ENCODE results near the gene DEFB123.

Gene DEFB123

DNA sequence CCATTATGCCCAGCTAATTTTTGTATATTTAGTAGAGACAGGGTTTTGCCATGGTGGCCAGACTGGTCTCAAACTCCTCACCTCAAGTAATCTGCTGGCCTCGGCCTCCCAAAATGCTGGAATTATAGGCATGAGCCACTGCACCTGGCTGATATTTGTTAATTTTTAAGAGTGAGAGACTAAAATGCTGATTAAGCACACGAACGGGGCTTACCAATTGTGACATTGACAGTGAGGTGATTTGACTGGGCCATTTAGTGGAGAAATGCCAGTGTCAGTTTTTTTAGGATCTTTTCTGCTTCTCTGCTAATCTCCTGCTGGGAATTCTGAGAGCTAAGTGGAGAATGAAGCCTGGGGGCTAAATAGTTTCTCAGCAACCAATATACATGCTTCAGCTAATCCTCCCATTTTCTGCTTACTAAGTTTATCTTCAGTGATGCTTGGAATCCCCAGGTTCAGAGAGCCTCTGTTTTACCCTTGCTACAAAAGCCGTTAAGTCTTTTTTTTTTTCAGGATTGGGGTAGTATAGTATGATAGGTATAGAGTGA lies 9.8 kb upstream of the DEFB123 start:
- WGBS (ENCODE audit: extremely low coverage, insufficient coverage, insufficient read length) = no CpG with 5 or more reads among the region's 4 CpGs
- H3K9ac ChIP-seq (ENCODE audit: low read length) = no peak overlapping the region
- no peak overlapping the region for H2AK5ac ChIP-seq (ENCODE audit: low read length)
- no peaks in the 10 kb centered on the region for H3K79me1 ChIP-seq (ENCODE audit: low read length)
- peaks cover 3% of the 10 kb centered on the region for H3K9me3 ChIP-seq (ENCODE audit: insufficient read depth, low read depth, low read length)
- no peak overlapping the region for H3K27ac ChIP-seq (ENCODE audit: low read depth, low read length)
- no peak overlapping the region for H2AFZ ChIP-seq (ENCODE audit: insufficient read depth, low read length, poor library complexity)
- no peak overlapping the region for H2BK120ac ChIP-seq (ENCODE audit: insufficient read depth, low read length, poor library complexity)
- no peaks in the 10 kb centered on the region for H3K4me1 ChIP-seq (ENCODE audit: control insufficient read depth in 1 of 2, insufficient read depth in 2 of 2, low read length in 2 of 2)
- H3K18ac ChIP-seq (ENCODE audit: low read length) = no peak overlapping the region
- H3K14ac ChIP-seq (ENCODE audit: low read length) = no peak overlapping the region
- H3K4ac ChIP-seq (ENCODE audit: low read depth, low read length) = no peak overlapping the region
- H3K27me3 ChIP-seq (ENCODE audit: insufficient read depth, low read length) = no peaks in the 10 kb centered on the region
- no peak overlapping the region for H3K4me2 ChIP-seq (ENCODE audit: low read length)
- H3K79me2 ChIP-seq (ENCODE audit: control insufficient read depth, insufficient read depth, low read length, poor library complexity) = no peaks in the 10 kb centered on the region
- H4K12ac ChIP-seq (ENCODE audit: low read depth, low read length) = no peak overlapping the region
- no peak overlapping the region for H4K8ac ChIP-seq (ENCODE audit: low read depth, low read length)
- H2BK12ac ChIP-seq (ENCODE audit: low read length) = no peak overlapping the region
- DNase-seq = peak; percentile 18 to 68
- no peak overlapping the region for H3K23ac ChIP-seq (ENCODE audit: low read length)
- H4K91ac ChIP-seq (ENCODE audit: low read depth, low read length) = no peak overlapping the region
- no peak overlapping the region for H2BK5ac ChIP-seq (ENCODE audit: low read depth, low read length, poor library complexity)
- H3K4me3 ChIP-seq (ENCODE audit: low read depth, low read length) = no peak overlapping the region
- no peaks in the 10 kb centered on the region for H3K36me3 ChIP-seq (ENCODE audit: control insufficient read depth in 1 of 2, insufficient read depth in 2 of 2, low read length in 2 of 2)

DNA sequence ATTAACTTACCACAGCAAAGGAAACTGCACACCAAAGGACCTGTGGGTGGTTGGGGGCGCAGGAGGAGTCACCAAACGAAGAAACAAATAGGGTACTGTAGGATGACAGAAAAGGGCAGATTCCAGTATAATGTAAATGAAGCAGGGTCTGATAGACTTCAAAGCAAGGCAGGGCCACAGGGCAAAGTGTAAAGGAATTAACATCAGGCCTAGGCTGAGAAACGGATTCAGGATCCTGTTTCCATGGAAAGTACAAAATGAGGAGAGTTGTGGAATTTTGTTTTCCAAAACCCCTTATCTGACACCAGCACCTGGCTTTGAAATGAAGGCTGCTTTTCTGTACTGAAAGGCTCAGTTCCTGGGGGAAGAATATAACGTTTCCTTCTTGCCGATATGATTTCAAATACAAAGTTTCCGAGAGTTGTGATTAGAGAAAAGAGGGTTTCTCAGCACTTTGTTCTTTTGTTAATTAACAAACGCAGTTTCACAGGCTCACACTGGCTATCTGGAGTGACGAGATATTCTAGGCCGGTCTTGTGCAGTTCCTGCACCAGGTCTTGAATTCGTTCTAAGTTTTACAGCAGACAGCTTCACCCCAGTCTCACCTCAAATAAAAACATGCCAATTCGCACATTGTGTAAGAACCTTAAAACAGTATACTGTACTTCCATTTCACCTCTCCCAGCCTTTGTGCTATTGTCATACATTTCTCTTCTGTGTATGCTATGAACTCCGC lies 5.8 kb downstream of the DEFB123 start:
- Histone ChIP-seq H3K36me3 (ENCODE audit: control insufficient read depth in 1 of 2, insufficient read depth in 2 of 2, low read length in 2 of 2) (no peaks in the 10 kb centered on the region), H3K27me3 (ENCODE audit: insufficient read depth, low read length) (no peaks in the 10 kb centered on the region), H2AK5ac (ENCODE audit: low read length) (no peak overlapping the region), H3K79me2 (ENCODE audit: control insufficient read depth, insufficient read depth, low read length, poor library complexity) (no peaks in the 10 kb centered on the region), H3K18ac (ENCODE audit: low read length) (no peak overlapping the region), H2BK120ac (ENCODE audit: insufficient read depth, low read length, poor library complexity) (no peak overlapping the region), H3K27ac (ENCODE audit: low read depth, low read length) (no peak overlapping the region), H2BK12ac (ENCODE audit: low read length) (no peak overlapping the region), H3K4me1 (ENCODE audit: control insufficient read depth in 1 of 2, insufficient read depth in 2 of 2, low read length in 2 of 2) (no peaks in the 10 kb centered on the region), H3K4me2 (ENCODE audit: low read length) (no peak overlapping the region), H3K14ac (ENCODE audit: low read length) (no peak overlapping the region), H4K12ac (ENCODE audit: low read depth, low read length) (no peak overlapping the region), H3K4me3 (ENCODE audit: low read depth, low read length) (no peak overlapping the region), H2BK5ac (ENCODE audit: low read depth, low read length, poor library complexity) (no peak overlapping the region), H4K8ac (ENCODE audit: low read depth, low read length) (no peak overlapping the region), H4K91ac (ENCODE audit: low read depth, low read length) (no peak overlapping the region), H3K4ac (ENCODE audit: low read depth, low read length) (no peak overlapping the region), H3K9ac (ENCODE audit: low read length) (no peak overlapping the region), H3K23ac (ENCODE audit: low read length) (no peak overlapping the region), H3K79me1 (ENCODE audit: low read length) (no peaks in the 10 kb centered on the region), H3K9me3 (ENCODE audit: insufficient read depth, low read depth, low read length) (peaks cover 15% of the 10 kb centered on the region), H2AFZ (ENCODE audit: insufficient read depth, low read length, poor library complexity) (no peak overlapping the region)
- WGBS (ENCODE audit: extremely low coverage, insufficient coverage, insufficient read length) = no CpG with 5 or more reads among the region's 12 CpGs
- no peak for DNase-seq

DNA sequence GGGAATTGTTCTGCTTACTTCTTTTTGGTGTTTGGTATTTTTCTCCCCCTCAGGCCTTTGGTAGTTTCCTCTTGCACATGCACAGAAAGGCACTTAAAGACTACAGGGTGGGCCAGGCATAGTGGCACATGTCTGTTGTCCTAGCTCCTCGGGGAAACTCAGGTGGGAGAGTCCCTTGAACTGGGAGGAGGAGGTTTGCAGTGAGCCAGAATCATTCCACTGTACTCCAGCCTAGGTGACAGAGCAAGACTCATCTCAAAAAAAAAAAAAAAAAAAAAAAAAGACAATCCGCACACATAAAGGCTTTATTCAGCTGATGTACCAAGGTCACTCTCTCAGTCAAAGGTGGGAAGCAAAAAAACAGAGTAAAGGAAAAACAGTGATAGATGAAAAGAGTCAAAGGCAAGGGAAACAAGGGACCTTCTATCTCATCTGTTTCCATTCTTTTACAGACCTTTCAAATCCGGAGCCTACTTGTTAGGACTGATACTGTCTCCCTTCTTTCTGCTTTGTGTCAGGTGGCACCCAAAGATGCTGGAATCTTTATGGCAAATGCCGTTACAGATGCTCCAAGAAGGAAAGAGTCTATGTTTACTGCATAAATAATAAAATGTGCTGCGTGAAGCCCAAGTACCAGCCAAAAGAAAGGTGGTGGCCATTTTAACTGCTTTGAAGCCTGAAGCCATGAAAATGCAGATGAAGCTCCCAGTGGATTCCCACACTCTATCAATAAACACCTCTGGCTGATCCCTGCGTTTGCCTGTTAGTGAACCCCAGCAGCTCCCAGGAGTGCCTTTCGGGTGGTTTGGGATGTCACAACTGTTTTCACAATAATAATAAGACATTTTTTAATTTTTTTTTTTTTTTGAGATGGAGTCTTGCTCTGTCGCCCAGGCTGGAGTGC lies 9.3 kb downstream of the DEFB123 start:
- Histone ChIP-seq H3K9me3 (ENCODE audit: insufficient read depth, low read depth, low read length) (peaks cover 7% of the 10 kb centered on the region), H3K27me3 (ENCODE audit: insufficient read depth, low read length) (no peaks in the 10 kb centered on the region), H3K79me2 (ENCODE audit: control insufficient read depth, insufficient read depth, low read length, poor library complexity) (no peaks in the 10 kb centered on the region), H3K4me2 (ENCODE audit: low read length) (no peak overlapping the region), H2BK120ac (ENCODE audit: insufficient read depth, low read length, poor library complexity) (no peak overlapping the region), H3K18ac (ENCODE audit: low read length) (no peak overlapping the region), H4K91ac (ENCODE audit: low read depth, low read length) (no peak overlapping the region), H3K9ac (ENCODE audit: low read length) (no peak overlapping the region), H3K4me1 (ENCODE audit: control insufficient read depth in 1 of 2, insufficient read depth in 2 of 2, low read length in 2 of 2) (no peaks in the 10 kb centered on the region), H4K12ac (ENCODE audit: low read depth, low read length) (no peak overlapping the region), H3K14ac (ENCODE audit: low read length) (no peak overlapping the region), H3K4me3 (ENCODE audit: low read depth, low read length) (no peak overlapping the region), H3K27ac (ENCODE audit: low read depth, low read length) (no peak overlapping the region), H2AK5ac (ENCODE audit: low read length) (no peak overlapping the region), H2AFZ (ENCODE audit: insufficient read depth, low read length, poor library complexity) (no peak overlapping the region), H4K8ac (ENCODE audit: low read depth, low read length) (no peak overlapping the region), H3K36me3 (ENCODE audit: control insufficient read depth in 1 of 2, insufficient read depth in 2 of 2, low read length in 2 of 2) (no peaks in the 10 kb centered on the region), H2BK5ac (ENCODE audit: low read depth, low read length, poor library complexity) (no peak overlapping the region), H3K79me1 (ENCODE audit: low read length) (no peaks in the 10 kb centered on the region), H3K4ac (ENCODE audit: low read depth, low read length) (no peak overlapping the region), H2BK12ac (ENCODE audit: low read length) (no peak overlapping the region), H3K23ac (ENCODE audit: low read length) (no peak overlapping the region)
- DNase-seq = no peak
- no CpG with 5 or more reads among the region's 8 CpGs for WGBS (ENCODE audit: extremely low coverage, insufficient coverage, insufficient read length)

DNA sequence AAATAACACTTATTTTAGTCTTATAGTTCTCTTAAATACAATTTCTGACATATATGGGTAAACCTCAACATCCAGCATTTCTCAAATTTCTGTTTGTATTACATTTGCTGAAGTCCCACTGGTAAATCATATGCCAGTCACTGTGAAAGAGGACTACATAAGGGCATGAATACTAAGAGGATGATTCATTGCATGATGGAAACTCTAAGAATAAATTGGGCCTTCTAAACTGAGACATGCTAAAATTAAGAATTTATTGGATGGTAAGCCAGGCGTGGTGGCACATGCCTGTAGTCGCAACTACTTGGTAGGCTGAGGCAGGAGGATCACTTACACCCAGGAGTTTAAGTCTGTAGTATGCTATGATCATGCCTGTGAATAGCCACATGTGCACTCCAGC lies 12.1 kb downstream of the DEFB123 start:
- no peaks in the 10 kb centered on the region for H3K79me2 ChIP-seq (ENCODE audit: control insufficient read depth, insufficient read depth, low read length, poor library complexity)
- H2AFZ ChIP-seq (ENCODE audit: insufficient read depth, low read length, poor library complexity) = no peak overlapping the region
- H3K27me3 ChIP-seq (ENCODE audit: insufficient read depth, low read length) = no peaks in the 10 kb centered on the region
- no peak overlapping the region for H2AK5ac ChIP-seq (ENCODE audit: low read length)
- no peak overlapping the region for H4K8ac ChIP-seq (ENCODE audit: low read depth, low read length)
- no peak overlapping the region for H3K9ac ChIP-seq (ENCODE audit: low read length)
- H3K14ac ChIP-seq (ENCODE audit: low read length) = no peak overlapping the region
- H3K9me3 ChIP-seq (ENCODE audit: insufficient read depth, low read depth, low read length) = peaks cover 8% of the 10 kb centered on the region
- no peak overlapping the region for H3K27ac ChIP-seq (ENCODE audit: low read depth, low read length)
- H4K12ac ChIP-seq (ENCODE audit: low read depth, low read length) = no peak overlapping the region
- no peak overlapping the region for H3K23ac ChIP-seq (ENCODE audit: low read length)
- H2BK12ac ChIP-seq (ENCODE audit: low read length) = no peak overlapping the region
- H3K4me2 ChIP-seq (ENCODE audit: low read length) = no peak overlapping the region
- H3K36me3 ChIP-seq (ENCODE audit: control insufficient read depth in 1 of 2, insufficient read depth in 2 of 2, low read length in 2 of 2) = no peaks in the 10 kb centered on the region
- H3K18ac ChIP-seq (ENCODE audit: low read length) = no peak overlapping the region
- H3K79me1 ChIP-seq (ENCODE audit: low read length) = no peaks in the 10 kb centered on the region
- WGBS (ENCODE audit: extremely low coverage, insufficient coverage, insufficient read length) = no CpG with 5 or more reads among the region's 2 CpGs
- H3K4me3 ChIP-seq (ENCODE audit: low read depth, low read length) = no peak overlapping the region
- H2BK120ac ChIP-seq (ENCODE audit: insufficient read depth, low read length, poor library complexity) = no peak overlapping the region
- no peak overlapping the region for H4K91ac ChIP-seq (ENCODE audit: low read depth, low read length)
- DNase-seq = no peak
- no peaks in the 10 kb centered on the region for H3K4me1 ChIP-seq (ENCODE audit: control insufficient read depth in 1 of 2, insufficient read depth in 2 of 2, low read length in 2 of 2)
- H2BK5ac ChIP-seq (ENCODE audit: low read depth, low read length, poor library complexity) = no peak overlapping the region
- no peak overlapping the region for H3K4ac ChIP-seq (ENCODE audit: low read depth, low read length)
